Measurements from ENCODE around the gene NBPF20. TPM values are rescaled to one million over a fixed set of nuclear protein-coding genes. Genes with fewer than 3 reads are reported as not detected.
A peak's percentile ranks its signal among the peaks of the same experiment; 100 is the strongest.
"Not testable (repeated sequence)": the region's sequence is repeated elsewhere in the genome, so short reads cannot be mapped to it uniquely, and the experiment has no call there.

Gene NBPF20
- total RNA-seq, 1 experiment from 2014 or later: 0.66 TPM

DNA sequence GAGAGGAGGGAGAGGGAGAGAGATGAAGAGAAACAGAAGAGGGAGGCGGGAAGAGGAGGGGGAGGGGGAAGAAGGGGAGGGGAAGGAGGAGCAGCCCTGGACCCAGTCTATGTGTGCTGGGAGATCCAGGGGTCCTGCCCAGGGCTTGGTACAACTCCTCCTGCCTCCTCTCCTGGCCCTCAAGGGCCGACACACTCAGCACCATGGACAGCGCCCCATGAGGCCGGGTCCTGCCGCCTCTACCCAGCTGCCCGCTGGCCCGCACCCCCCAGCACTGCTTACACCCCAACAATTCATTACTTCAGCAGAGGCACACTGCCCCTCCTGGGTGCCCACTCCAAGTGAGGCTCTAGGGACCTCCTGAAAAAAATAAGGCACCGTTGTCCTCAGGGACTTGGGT, 26.5 kb upstream of the NBPF20 start:
- TF ChIP-seq TEAD1 (CRISPR knock-in tag; IDR thresholded peaks at IDR 0.05): 0 out of 2 replicates have a peak, but pooled peaks have one; percentile 18
- TF ChIP-seq, protein P1, sequence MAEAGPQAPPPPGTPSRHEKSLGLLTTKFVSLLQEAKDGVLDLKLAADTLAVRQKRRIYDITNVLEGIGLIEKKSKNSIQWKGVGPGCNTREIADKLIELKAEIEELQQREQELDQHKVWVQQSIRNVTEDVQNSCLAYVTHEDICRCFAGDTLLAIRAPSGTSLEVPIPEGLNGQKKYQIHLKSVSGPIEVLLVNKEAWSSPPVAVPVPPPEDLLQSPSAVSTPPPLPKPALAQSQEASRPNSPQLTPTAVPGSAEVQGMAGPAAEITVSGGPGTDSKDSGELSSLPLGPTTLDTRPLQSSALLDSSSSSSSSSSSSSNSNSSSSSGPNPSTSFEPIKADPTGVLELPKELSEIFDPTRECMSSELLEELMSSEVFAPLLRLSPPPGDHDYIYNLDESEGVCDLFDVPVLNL (CRISPR knock-in tag; IDR thresholded peaks at IDR 0.05; ENCODE audit: borderline replicate concordance, low read depth): 0 out of 2 replicates have a peak, but pooled peaks have one; percentile 39
- peak; percentile 72; the same call in 1 of the 2 replicates for TF ChIP-seq JUN (CRISPR knock-in tag; IDR thresholded peaks at IDR 0.05)
- 0 out of 2 replicates have a peak, but pooled peaks have one; percentile 46 for TF ChIP-seq FOXP1 (CRISPR knock-in tag; IDR thresholded peaks at IDR 0.05; ENCODE audit: borderline replicate concordance)
- TF ChIP-seq, protein P2, sequence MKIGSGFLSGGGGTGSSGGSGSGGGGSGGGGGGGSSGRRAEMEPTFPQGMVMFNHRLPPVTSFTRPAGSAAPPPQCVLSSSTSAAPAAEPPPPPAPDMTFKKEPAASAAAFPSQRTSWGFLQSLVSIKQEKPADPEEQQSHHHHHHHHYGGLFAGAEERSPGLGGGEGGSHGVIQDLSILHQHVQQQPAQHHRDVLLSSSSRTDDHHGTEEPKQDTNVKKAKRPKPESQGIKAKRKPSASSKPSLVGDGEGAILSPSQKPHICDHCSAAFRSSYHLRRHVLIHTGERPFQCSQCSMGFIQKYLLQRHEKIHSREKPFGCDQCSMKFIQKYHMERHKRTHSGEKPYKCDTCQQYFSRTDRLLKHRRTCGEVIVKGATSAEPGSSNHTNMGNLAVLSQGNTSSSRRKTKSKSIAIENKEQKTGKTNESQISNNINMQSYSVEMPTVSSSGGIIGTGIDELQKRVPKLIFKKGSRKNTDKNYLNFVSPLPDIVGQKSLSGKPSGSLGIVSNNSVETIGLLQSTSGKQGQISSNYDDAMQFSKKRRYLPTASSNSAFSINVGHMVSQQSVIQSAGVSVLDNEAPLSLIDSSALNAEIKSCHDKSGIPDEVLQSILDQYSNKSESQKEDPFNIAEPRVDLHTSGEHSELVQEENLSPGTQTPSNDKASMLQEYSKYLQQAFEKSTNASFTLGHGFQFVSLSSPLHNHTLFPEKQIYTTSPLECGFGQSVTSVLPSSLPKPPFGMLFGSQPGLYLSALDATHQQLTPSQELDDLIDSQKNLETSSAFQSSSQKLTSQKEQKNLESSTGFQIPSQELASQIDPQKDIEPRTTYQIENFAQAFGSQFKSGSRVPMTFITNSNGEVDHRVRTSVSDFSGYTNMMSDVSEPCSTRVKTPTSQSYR (CRISPR knock-in tag; IDR thresholded peaks at IDR 0.05): 0 out of 2 replicates have a peak, but pooled peaks have one; percentile 34
- TF ChIP-seq, protein P3, sequence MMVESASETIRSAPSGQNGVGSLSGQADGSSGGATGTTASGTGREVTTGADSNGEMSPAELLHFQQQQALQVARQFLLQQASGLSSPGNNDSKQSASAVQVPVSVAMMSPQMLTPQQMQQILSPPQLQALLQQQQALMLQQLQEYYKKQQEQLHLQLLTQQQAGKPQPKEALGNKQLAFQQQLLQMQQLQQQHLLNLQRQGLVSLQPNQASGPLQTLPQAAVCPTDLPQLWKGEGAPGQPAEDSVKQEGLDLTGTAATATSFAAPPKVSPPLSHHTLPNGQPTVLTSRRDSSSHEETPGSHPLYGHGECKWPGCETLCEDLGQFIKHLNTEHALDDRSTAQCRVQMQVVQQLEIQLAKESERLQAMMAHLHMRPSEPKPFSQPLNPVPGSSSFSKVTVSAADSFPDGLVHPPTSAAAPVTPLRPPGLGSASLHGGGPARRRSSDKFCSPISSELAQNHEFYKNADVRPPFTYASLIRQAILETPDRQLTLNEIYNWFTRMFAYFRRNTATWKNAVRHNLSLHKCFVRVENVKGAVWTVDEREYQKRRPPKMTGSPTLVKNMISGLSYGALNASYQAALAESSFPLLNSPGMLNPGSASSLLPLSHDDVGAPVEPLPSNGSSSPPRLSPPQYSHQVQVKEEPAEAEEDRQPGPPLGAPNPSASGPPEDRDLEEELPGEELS (CRISPR knock-in tag; IDR thresholded peaks at IDR 0.05): peak; percentile 87
- TF ChIP-seq FOXK1 (CRISPR knock-in tag; IDR thresholded peaks at IDR 0.05): peak; percentile 59; the same call in 1 of the 2 replicates
- TF ChIP-seq, protein P4, sequence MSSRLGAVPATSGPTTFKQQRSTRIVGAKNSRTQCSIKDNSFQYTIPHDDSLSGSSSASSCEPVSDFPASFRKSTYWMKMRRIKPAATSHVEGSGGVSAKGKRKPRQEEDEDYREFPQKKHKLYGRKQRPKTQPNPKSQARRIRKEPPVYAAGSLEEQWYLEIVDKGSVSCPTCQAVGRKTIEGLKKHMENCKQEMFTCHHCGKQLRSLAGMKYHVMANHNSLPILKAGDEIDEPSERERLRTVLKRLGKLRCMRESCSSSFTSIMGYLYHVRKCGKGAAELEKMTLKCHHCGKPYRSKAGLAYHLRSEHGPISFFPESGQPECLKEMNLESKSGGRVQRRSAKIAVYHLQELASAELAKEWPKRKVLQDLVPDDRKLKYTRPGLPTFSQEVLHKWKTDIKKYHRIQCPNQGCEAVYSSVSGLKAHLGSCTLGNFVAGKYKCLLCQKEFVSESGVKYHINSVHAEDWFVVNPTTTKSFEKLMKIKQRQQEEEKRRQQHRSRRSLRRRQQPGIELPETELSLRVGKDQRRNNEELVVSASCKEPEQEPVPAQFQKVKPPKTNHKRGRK (CRISPR knock-in tag; IDR thresholded peaks at IDR 0.05; ENCODE audit: borderline replicate concordance): 0 out of 2 replicates have a peak, but pooled peaks have one; percentile 25
- TF ChIP-seq, protein P5, sequence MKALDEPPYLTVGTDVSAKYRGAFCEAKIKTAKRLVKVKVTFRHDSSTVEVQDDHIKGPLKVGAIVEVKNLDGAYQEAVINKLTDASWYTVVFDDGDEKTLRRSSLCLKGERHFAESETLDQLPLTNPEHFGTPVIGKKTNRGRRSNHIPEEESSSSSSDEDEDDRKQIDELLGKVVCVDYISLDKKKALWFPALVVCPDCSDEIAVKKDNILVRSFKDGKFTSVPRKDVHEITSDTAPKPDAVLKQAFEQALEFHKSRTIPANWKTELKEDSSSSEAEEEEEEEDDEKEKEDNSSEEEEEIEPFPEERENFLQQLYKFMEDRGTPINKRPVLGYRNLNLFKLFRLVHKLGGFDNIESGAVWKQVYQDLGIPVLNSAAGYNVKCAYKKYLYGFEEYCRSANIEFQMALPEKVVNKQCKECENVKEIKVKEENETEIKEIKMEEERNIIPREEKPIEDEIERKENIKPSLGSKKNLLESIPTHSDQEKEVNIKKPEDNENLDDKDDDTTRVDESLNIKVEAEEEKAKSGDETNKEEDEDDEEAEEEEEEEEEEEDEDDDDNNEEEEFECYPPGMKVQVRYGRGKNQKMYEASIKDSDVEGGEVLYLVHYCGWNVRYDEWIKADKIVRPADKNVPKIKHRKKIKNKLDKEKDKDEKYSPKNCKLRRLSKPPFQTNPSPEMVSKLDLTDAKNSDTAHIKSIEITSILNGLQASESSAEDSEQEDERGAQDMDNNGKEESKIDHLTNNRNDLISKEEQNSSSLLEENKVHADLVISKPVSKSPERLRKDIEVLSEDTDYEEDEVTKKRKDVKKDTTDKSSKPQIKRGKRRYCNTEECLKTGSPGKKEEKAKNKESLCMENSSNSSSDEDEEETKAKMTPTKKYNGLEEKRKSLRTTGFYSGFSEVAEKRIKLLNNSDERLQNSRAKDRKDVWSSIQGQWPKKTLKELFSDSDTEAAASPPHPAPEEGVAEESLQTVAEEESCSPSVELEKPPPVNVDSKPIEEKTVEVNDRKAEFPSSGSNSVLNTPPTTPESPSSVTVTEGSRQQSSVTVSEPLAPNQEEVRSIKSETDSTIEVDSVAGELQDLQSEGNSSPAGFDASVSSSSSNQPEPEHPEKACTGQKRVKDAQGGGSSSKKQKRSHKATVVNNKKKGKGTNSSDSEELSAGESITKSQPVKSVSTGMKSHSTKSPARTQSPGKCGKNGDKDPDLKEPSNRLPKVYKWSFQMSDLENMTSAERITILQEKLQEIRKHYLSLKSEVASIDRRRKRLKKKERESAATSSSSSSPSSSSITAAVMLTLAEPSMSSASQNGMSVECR (CRISPR knock-in tag; IDR thresholded peaks at IDR 0.05; ENCODE audit: borderline replicate concordance): 0 out of 2 replicates have a peak, but pooled peaks have one; percentile 41
- H3K36me3 Mint-ChIP-seq, POLR2A ChIA-PET, H3K4me3 Mint-ChIP-seq, CTCF ChIA-PET, H3K4me1 Mint-ChIP-seq, H3K9me3 Mint-ChIP-seq, H3K27ac Mint-ChIP-seq: not testable (repeated sequence)
- ATAC-seq: peak; percentile 56
- H3K27me3 Mint-ChIP-seq (ENCODE audit: low read depth): peaks cover 37% of the 10 kb centered on the region
- DNase-seq (ENCODE audit: low spot score): peak; percentile 71

DNA sequence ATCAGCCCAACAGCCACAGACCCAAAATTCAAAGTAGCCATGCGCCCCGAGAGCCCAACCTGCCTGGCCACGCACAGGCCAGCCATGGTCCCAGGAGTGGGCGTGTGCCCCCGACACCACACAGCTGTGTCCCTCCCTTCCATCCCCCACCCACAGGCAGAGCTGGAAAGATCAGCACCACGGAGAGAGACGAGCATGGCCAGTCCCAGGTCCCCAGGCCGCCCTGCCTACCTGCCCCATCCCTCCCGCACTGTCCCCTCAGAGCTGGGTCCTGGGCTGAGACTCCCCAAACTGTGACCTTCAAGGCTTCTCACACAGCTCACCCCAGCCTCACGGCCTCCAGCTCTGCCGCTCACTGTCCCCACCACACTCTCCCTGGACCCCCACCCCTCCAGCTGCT, 19.8 kb upstream of the NBPF20 start:
- H3K36me3 Mint-ChIP-seq; H3K4me3 Mint-ChIP-seq; H3K27ac Mint-ChIP-seq; H3K27me3 Mint-ChIP-seq (ENCODE audit: low read depth); POLR2A ChIA-PET; CTCF ChIA-PET; H3K9me3 Mint-ChIP-seq; H3K4me1 Mint-ChIP-seq: not testable (repeated sequence)
- DNase-seq (ENCODE audit: low spot score) (peak; percentile 41), ATAC-seq (peak; percentile 88)
- 0 out of 2 replicates have a peak, but pooled peaks have one; percentile 24 for TF ChIP-seq ZNF219 (CRISPR knock-in tag; IDR thresholded peaks at IDR 0.05; ENCODE audit: borderline replicate concordance)

DNA sequence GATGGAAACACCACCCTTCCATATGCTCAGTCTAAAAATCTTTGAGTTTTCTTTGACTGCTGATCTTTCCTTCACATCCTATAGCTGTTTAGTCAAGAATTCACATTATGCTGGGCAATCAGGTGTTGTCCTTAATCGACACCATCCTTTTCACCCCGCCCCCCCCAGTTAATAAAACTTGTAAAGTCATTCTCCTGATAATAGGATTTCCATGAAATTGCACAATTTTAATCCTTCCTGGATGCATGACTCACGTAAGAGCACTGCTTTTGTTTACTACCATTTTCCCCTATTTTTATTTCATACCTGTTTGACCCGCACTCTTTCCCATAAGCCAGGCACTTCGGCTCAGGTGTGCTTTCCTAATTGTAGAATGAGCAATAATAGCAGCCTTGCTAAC, 16.9 kb upstream of the NBPF20 start:
- DNase-seq (ENCODE audit: low spot score); CTCF ChIA-PET; H3K27me3 Mint-ChIP-seq (ENCODE audit: low read depth); H3K4me1 Mint-ChIP-seq; H3K36me3 Mint-ChIP-seq; H3K9me3 Mint-ChIP-seq; POLR2A ChIA-PET; H3K4me3 Mint-ChIP-seq; ATAC-seq; H3K27ac Mint-ChIP-seq: not testable (repeated sequence)

DNA sequence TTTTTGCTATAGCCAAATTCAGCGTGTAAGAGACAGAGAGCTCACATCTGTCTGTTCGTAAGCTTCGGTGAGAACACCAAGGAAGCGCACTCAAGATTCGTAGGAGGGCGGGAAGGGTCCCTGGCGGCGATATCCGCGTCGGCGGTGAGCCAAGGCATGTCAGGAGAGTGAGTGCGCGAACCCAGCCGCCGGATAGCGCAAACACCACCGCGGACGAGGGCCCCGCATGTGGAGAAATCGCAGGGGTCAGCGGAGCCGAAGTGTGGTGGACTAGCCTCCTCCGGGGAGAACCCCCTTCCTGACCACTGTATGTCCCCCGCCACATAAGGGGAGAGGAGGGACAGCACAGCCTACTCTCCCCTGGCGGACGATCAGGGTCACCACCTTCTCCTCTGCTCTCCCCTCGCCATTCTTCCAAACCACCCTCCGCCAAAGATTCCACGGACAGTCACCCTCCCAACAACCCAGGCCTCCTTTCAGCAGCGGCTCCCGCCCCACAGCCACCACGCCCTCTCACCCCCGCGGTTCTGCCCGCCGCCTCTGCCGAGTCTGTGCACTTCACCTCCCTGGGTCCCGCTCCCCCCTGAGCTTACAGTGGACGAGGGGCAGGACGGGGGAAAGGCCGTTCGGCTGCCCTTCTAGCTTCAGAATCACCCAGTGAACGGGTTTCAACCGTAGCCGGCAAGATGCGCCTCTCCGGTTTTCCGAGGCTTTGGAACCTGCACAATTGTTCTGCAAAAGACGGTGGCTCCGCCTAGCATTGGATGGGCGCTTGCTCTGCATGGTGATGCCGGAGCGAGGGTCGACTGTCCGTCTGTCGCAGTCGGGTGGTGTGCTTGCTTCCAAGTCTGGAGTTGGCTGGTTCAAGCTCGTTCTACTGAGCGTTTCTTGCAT, 6.2 kb upstream of the NBPF20 start:
- Mint-ChIP-seq H3K4me3 (peak overlapping the region; percentile 79), H3K27me3 (ENCODE audit: low read depth) (peaks cover 80% of the 10 kb centered on the region)
- H3K4me1 Mint-ChIP-seq, H3K9me3 Mint-ChIP-seq, POLR2A ChIA-PET, H3K27ac Mint-ChIP-seq, CTCF ChIA-PET, H3K36me3 Mint-ChIP-seq: not testable (repeated sequence)
- peak; percentile 26 for DNase-seq (ENCODE audit: low spot score)
- peak; percentile 73 for ATAC-seq

DNA sequence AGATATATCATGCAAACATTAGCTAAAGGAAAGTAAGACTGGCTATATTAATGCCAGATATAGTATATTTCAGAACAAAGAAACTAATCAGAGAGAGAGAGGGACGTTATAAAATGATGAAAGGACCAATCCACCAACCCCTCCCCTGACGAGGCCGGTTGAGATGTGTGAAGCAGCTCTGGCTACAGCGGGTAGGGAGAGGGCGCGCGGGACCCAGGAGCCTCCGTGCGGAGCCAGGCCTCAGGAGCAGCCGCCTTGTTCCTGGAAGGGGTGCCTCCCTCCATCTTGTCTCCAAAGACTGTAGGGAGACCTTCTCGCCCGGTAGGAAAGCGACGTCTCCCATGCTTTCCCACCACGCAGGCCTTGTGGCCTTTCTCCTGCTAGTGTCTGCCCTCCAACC, 5.4 kb upstream of the NBPF20 start:
- H3K27ac Mint-ChIP-seq; H3K36me3 Mint-ChIP-seq; H3K9me3 Mint-ChIP-seq; CTCF ChIA-PET; DNase-seq (ENCODE audit: low spot score); H3K4me1 Mint-ChIP-seq; POLR2A ChIA-PET: not testable (repeated sequence)
- H3K4me3 Mint-ChIP-seq: peak overlapping the region; percentile 79
- peaks cover 85% of the 10 kb centered on the region for H3K27me3 Mint-ChIP-seq (ENCODE audit: low read depth)
- peak; percentile 56 for ATAC-seq
